Fibroblast of mammary gland (primary cell): Measurements from ENCODE around the gene REL.
"Not testable (repeated sequence)": the region's sequence is repeated elsewhere in the genome, so short reads cannot be mapped to it uniquely, and the experiment has no call there.

Experiments
- DNase-seq: peaks from one replicate; pipeline ENCODE4 v3.0.0-alpha.2; 2010; ENCODE audit warnings: low read depth
- H3K4me3 ChIP-seq: 2 replicates; pipeline ENCODE4 v1.5.1; 2011; ENCODE audit warnings: low read depth, mild to moderate bottlenecking, low read length, moderate library complexity; ENCODE audit not compliant: control insufficient read depth
- CTCF ChIP-seq: conservative IDR thresholded peaks from 2 replicates; pipeline ENCODE4 v1.5.1; 2011; ENCODE audit warnings: low read depth, low read length, inconsistent platforms; ENCODE audit not compliant: control insufficient read depth, insufficient read depth

The REL gene

GRCh38 chr2:60890393-60890707 is 9.0 kb downstream of the REL start:
- no peak overlapping the region for H3K4me3 ChIP-seq
- no peak for TF ChIP-seq CTCF

GRCh38 chr2:60891180-60891579 is 9.8 kb downstream of the REL start:
- TF ChIP-seq CTCF = no peak
- no peak overlapping the region for H3K4me3 ChIP-seq
- no peak for DNase-seq

More at GRCh38 chr2:60890393-60890707, 9.0 kb downstream of the REL start:
- DNase-seq = no peak

- H3K4me3 ChIP-seq = no peak overlapping the region
- TF ChIP-seq CTCF = no peak
- no peak for DNase-seq
Measured at GRCh38 chr2:60898567-60898966, 17.2 kb downstream of the REL start.

- TF ChIP-seq CTCF = no peak
- no peak for DNase-seq
- H3K4me3 ChIP-seq = no peak overlapping the region
Measured at GRCh38 chr2:60899230-60899891, 18.0 kb downstream of the REL start.

- no peak for DNase-seq
- H3K4me3 ChIP-seq = no peak overlapping the region
- no peak for TF ChIP-seq CTCF
Measured at GRCh38 chr2:60899892-60900249, 18.5 kb downstream of the REL start.

GRCh38 chr2:60901296-60901695 is 19.9 kb downstream of the REL start:
- not testable (repeated sequence) for DNase-seq

GRCh38 chr2:60905867-60906266 is 24.5 kb downstream of the REL start:
- DNase-seq, H3K4me3 ChIP-seq: not testable (repeated sequence)

More at GRCh38 chr2:60901296-60901695, 19.9 kb downstream of the REL start:
- H3K4me3 ChIP-seq = not testable (repeated sequence)

- no peak for TF ChIP-seq CTCF
- no peak for DNase-seq
- H3K4me3 ChIP-seq = no peak overlapping the region
Measured at GRCh38 chr2:60906395-60906794, 25.0 kb downstream of the REL start.
